HG02885 (cell line): Measurements from ENCODE around the gene AJUBA.
"Not testable (repeated sequence)": the region's sequence is repeated elsewhere in the genome, so short reads cannot be mapped to it uniquely, and the experiment has no call there.

ENCODE experiments used
- ATAC-seq: cut with Tn5 transposase; IDR thresholded peaks from one replicate; pipeline ENCODE4 v1.9.1; 2021; ENCODE audit warnings: mild to moderate bottlenecking; ENCODE audit not compliant: unreplicated experiment, poor library complexity

The AJUBA gene

DNA sequence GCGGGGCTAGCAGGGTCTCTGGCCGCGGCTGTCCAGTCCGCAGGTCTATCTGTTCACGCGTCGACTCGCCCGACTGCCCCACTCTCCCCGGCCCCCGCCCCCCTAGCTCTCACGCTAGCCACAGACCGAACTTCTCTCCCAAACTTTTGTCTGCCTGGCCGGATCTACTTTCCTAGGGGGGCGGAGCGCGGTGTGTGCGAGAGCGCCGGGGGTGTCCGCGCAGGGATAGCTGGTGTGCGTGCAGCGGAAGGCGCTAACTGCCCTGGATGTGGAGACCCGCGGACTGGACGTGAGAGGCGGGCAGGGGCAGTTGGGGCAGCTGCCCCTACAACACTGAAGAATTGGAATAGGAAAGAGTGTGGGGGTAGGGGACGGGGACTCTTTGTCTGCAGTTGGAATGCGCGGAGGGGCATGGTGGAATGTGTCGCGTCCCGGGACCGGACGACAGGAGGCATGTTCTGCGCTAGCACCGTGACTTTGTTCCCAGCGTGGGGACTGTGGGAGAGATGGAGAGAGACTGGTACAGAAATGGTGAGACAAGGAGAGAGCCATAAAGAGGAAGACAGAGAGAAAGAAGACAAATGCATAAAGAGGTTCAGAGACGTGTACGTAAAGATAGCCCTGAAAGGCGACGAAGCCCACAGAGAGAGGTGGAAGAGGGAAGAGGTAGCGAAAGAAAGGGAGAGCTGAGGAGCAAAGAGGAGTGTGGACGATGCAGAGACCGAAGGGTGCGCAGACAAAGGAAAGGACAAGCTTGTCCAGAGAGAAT is at the start of gene AJUBA:
TSS of gene AJUBA (minus strand) at position 75 of the 769 bp plus-strand sequence. CDS start 285 bp downstream, outside the sequence.
- peak; percentile 52 for ATAC-seq

DNA sequence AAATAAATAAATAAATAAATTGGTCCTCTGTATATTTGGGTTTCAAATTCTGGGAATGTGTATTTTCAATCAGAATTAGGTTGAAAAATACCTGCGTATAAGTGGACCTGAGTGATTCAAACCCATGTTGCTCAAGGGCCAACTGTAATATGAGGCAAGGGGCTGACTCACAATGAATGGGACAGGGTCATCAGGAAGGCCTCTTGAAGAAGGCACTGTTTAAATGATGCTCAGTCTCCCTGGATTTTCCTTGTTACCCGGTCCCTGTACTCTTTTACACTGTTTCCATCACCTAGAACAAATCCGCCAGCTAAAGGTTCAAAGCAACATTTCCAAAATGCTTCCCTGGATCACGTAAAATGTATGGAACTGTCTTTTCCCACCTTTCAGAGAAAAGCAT is 48.6 kb upstream of the AJUBA start:
- no peak for ATAC-seq

DNA sequence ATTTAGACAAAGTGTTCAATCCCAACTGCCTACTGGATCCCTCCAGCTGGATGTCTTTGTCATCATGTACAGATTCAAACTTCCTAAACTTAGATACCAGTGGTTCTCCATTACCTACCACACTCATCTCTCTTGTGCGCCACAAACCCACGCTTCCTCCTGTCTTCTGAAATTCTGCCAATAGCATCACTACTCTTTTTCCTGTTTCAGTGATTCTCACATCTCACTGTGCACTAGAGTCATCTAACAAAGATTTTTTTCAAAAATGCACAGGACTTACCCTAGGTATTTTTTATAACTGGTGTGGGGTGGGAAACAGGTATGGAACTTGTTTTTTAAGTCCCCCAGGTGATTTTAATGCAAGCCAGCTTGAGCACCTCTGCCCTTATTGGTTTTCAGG is 46.4 kb upstream of the AJUBA start:
- no peak for ATAC-seq

DNA sequence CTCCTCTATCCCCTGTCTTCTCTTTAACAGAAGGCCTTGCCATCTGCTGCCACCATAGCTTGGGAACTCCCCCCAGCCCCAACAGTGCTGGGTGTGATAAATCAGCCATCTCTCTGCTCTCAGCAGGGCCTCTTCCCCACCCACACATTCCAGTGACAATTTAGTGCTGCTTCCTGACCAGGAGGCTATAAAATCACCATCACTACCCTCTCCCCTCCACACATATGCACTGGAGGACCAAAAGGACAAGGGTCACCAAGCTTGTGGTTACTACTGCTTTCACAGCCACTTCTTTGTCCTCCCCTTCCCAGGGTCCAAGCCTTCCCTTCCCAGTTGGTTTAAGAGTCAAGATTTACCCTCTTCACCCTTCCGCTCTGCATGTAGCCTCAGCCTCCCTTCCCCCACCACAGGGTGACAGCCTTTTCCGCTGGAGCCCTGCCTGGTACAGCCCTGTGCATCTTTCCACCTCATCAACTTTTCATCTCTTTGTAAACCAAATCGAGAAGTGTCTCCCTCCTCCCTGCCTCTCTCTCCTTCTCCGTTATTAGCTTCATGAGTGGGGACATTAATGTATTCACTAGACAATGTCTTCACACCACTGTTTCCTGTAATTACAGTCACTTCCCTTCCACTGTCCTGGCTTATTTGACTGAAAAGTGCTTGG is 42.9 kb upstream of the AJUBA start:
- ATAC-seq: no peak

DNA sequence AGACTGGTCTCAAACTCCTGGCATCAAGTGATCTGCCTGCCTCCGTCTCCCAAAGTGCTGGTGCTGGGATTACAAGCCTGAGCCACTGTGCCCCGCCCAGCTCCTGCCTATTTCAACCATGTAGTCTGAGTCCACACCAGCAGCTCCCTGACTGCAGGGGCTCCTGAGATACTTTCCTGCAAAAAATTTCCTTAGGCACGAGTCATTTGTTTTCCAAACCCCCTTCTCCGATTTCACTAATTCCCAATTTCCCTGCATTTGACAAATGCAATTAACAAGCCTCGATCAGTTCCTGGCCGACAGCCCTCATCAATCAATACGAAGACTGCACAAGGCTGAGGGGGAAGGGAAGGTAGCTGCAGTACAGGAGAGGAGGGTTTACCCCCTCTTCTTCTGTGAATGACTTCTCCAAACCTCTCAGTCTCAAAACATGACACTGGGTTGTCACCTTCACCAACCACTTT is 42.3 kb upstream of the AJUBA start:
- ATAC-seq: no peak

DNA sequence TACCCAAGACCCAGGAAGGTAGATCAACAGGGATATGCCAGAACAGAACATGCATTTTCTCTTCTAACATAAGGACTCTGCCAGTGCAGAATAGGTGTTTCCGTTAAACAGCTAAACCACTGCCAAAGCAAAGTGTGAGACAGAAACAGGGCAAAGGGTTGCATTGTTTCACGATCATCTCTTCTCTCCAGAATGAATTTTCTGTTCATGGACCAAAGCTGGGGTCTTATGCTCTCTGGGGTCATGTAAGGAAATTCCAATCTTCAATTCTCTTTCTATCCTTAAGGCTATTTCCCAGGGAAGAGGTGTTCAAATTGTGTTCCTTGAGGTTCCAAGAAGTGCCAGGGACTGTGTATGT is 41.4 kb upstream of the AJUBA start:
- ATAC-seq: no peak

DNA sequence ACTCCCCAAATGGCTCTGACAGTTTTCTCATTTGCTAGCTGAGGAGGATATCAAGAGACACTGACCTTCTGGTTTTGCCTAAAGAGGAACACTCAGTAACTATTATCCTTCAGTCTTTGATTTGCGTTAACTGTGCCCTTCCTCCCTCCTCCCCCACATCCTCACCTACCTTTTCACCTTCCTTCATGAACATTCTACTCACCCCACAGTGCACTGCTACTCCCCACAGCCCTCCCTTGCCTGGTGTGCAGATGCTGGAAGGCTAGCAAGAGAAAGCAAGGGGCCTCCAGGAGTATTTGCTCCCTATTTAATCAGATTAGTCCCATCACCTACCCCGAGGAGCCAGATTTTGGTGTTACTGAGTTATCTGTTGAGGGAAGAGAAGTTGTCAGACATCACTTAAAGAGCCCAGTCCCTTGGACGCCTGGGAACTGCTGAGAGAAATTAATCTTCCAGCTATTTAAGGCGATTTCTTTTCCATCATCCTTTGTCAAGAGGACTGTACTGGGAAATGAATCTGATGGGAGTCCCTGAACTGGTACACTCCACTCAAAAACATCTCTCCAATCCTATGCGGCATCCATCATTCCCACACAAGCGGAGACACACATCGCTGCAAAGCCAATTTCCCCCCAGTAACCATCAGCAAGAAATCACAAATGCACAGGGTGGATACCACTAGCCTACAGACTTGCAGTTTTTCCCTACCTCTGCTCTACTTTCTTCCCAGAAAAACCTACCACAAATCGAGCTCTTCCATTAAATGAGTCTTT is 40.9 kb upstream of the AJUBA start:
- ATAC-seq: no peak

DNA sequence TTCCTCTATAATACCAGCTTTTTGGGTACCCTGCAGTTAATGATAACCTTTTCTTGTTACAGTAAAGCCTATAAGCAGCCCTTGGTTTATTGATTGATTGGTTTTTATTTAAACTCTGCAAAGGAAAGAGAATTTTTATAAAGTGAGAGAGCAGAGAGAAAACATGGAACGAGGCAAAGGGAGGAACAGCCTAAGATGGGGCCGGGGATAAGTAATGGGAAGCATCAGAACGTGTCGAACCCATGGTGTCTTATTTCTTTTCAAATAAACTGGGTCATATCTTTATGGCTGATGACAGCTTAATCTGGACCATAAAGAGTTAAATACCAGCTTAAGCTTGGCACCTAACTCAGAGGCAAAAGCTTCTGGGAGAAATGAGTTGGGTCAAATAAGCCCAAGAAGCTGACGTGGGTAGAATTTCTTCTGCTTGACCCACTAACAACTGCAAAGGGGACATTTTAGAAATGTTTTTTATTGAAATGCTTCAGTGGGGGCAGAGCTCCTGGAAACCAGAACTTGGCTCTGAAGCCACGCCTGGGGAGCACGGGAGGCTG is 39.6 kb upstream of the AJUBA start:
- ATAC-seq: no peak

DNA sequence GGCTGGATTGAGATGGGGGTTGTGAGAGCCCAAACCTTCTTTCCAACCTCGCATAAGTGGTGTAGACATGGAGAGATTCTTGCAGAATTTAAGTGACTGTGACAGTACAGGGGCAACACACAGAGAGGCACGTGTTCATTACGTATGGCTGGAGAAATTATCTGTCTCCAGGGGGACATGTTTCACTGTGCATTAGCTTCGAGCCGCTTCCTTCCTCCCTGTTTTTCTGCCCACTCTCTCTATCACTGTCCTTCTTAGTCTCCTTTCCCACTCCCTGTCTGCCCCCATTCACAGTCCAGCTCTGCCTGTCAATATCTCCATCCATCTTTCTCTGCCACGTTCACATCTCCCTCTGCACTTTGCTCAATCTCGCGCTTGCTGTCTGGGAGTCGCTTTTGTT is 39.1 kb upstream of the AJUBA start:
- ATAC-seq: no peak

DNA sequence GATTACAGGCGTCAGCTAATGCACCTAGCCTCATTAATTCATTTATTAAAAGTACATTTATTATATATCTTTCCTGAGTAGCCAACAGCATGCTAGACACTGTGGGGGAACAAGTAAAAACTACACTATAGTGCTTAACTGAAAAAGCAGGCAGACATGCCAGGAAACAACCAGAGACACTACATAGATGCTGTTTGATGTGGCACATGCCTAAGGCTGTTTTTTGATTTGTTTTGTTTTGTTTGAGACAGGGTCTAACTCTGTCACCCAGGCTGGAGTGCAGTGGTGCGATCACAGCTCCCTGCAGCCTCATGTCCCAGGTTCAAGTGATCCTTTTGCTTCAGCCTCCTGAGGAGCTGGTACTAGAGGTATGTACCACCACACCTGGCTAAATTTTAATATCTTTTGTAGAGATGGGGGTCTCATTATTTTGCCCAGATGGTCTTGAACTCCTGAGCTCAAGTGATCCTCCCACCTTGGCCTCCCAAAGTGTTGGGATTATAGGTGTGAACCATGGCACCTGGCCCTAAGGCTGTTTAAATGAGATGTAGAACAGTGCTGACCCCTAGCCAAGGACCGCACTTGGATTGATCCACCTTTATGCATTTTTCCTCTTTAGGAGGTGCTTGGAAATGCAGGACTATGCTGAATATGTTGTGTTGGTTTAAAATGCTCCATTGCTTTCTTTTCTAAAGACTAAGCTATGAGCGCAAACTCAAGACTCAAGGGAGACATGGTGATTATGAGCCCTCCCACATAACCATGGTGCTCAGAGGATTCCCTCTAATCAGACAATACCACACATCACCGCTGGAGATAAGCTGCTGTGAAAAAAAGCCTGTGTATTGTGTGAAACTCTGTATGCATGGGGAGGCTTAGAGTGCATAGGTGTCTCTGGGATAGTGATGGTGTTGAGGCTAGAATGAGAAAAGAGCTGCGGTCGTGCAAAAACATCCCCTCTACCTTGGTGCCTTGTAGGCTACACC is 38.1 kb upstream of the AJUBA start:
- no peak for ATAC-seq

DNA sequence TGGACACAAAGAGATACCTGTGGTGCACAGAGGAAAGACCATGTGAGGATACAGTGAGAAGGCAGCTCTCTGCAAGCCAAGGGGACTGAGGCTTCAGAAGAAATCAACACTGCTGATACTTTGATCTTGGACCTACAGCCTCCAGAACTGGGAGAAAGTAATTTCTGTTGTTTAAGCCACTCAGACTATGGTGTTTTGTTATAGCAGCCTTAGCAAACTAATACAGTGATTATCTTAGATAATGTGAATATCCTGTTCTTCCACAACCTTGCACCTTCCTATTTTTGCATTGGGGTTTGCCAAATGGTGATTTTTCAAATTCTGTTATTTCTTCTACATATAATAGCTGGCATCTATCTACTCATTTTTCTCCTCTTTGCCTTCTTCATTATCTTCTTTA is 35.8 kb upstream of the AJUBA start:
- ATAC-seq: no peak

DNA sequence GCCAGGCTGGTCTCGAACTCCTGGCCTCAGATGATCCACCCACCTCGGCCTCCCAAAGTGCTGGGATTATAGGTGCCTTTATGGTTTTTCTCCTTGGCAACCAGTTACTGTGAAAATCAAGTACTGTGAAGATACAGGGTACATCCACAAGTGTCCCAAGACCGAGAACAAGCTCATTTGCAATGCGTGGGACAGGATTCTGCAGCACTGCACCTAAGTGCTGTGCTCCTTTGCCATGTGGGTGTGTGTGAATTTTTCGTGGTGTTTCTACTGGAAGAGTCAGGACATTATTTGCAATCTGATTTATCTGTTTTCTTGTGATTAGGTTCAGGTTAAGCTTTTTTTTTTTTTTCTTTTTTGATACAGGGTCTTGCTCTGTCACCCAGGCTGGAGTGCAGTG is 34.7 kb upstream of the AJUBA start:
- ATAC-seq: no peak

DNA sequence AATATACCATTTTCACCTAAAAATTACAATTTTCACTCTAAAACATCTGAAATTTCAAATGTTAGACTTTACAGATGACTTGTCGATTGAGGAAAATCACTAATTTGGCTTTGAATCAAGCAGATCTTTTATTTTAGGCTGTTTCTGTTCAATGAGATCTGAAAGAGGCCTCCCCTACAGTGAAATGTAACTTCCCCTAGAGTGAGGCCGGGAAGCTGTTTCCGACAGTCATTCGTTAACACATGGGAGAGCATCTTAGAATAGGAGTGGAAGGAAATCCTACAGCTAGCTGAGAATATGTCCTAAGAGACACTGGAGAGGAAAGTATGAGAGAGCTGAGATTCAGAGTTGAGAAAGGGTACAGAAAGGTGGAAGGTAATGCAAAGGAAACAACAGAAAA is 33.3 kb upstream of the AJUBA start:
- ATAC-seq: no peak

DNA sequence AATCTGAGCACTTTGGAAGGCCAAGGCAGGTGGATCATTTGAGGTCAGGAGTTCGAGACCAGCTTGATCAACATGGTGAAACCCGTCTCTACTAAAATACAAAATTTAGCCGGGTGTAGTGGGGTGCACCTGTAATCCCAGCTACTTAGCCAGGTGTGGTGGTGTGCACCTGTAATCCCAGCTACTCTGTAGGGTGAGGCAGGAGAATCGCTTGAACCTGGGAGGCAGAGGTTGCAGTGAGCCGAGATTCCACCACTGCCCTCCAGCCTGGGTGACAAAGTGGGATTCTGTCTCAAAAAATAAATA is 31.4 kb upstream of the AJUBA start:
- not testable (repeated sequence) for ATAC-seq

DNA sequence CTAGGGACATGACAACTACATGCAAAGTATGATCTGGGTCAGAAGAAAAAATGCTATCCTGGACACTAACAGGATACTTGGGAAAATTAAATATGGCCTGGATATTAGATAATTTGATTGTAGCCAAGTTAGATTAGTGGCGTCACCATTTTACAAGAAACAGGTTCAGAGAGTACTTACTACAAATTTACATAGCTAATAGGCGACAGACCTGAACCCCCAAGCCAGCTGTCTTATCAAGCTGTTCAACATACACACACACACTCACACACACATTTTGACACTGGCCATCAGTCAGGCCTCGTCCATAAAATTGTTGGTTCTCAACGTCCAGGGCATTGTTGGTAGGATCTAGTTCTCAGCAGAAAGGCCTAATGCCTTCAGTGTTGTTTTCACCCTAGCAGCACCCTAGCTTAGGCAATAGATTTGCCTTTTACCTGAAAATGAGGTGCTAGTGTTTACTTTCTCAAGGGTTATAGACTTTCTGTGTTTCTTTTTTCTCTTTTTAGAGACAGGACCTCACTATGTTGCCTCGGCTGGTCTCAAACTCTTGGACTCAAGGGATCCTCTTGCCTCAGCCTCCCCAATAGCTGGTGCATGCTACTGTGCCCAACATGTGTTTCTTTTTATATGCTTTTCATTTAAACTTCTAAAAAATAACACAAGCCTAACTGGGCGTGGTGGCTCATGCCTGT is 30.9 kb upstream of the AJUBA start:
- no peak for ATAC-seq

DNA sequence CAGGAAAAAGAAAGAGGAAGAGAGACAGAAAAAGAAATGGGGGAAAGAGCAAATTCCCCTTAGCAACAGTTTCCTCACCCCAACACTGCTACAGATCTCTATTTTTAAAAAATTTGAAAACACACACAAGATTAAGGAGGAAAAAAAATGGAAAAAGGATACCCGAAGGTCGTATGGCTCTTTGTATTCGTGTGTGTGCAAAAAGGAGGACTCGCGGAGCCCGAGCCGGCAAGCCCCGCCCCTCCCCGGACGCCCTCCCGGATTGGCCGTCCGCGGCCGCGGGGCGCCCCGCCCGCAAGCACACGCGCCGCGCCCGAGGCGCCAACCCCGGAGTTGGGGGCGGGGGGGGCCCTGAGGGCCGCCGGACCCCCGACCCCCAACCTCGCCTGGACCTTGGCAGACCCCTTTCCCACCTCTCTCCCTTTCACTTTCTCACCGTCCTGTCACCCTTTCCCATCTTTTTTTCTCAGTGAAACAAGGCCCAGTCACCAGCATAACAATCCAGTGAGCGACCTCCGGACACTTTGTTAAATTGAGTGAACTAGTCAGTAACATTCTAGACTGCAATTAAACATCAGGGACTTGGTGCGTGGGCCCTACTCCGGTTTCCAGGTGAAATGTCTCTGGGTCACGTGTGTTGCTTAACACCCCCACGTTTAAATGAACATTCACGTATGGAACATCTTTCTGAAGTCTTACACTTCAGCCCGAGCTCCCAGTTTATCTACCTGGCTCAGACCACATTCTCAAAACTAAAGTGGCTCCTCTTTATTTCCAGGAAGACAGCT is 27.8 kb upstream of the AJUBA start, which contains the start of gene C14orf93:
TSS of gene C14orf93 (minus strand) at position 205 of the 788 bp plus-strand sequence. CDS start 11,120 bp downstream, outside the sequence.
- peak; percentile 56 for ATAC-seq

DNA sequence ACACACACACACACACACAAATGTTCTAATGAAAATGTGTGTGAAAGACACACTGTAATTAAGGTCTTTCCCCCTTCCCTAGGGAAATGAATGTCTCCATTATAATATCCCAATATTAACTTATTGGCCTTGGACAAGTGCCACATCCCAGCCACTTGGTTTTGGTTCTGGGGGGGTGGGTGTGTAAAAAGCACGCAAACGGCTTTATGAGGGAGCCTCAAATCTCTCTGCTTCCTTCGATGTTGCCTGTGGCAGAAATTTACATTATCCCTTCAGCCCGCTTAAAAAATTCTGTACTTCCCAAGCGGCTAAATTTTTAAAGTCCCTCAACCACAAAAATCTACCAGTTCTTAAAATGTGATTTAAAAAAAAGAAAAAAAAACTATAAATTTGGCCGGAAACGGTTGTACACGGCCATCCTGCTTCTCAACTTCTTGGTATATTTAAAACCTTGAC is 27.2 kb upstream of the AJUBA start:
- ATAC-seq: no peak

DNA sequence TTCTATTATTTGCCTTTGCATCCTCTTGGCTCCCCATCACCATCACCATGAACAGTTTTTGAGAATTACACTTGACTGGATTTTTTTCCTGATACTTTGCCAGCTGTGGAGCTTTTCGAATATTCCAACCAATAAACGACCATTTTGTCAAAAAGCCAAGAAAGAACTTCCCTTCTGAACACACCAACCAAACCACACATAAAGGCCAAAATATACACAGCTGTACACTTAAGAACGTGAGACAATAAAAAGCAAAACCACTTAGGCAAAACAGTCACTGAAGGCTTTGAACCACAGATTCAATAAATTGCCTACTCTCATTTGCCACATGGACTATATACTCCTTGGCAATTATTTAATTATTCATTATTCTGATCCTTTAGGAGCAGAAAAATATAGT is 26.5 kb upstream of the AJUBA start:
- ATAC-seq: no peak
